ENCODE data around the gene CSF1R. TPM values are rescaled to one million over a fixed set of nuclear protein-coding genes. Genes with fewer than 3 reads are reported as not detected.

Gene CSF1R
- polyA plus RNA-seq, 1 donor from 2014 or later = not detected

DNA sequence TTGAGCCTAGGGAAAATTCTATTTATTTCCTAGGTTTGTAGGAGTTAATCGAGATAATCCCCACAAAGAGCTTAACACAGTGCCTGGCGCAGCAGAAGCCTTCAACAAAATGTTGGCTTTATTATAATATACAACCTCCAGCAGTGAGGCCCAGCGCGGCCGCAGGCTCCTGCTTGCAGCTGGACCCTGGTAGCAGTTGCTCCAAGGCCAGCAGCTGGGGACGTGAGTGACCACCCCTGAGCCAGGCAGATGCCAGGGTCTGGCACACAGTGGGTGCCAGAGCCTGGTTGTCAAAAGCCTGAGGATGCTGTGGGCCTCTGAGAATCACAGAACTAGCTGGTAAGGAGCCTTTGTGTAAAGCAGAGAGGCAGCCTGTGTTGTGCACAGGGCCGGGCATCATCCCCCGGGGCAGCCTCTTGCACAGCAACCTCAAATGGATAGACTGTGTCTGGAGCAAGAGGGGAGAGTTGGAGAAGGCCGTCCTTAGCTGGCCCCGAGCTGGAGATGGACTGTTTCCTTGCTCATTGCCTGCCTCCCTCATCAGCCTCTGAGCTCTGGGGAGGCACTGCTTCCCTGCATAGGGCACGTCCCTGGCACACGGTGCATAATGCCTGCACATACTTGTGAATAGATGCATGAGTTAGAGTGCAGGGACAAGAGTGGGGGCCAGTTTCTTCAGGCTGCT lies 17.3 kb downstream of the CSF1R start (continued):
- TF ChIP-seq EZH2 (IDR thresholded peaks at IDR 0.05; ENCODE audit: borderline replicate concordance, insufficient read depth, low read length, poor library complexity, severe bottlenecking) (no peak), MXI1 (conservative IDR thresholded peaks at IDR 0.05; ENCODE audit: poor library complexity, severe bottlenecking) (no peak)

DNA sequence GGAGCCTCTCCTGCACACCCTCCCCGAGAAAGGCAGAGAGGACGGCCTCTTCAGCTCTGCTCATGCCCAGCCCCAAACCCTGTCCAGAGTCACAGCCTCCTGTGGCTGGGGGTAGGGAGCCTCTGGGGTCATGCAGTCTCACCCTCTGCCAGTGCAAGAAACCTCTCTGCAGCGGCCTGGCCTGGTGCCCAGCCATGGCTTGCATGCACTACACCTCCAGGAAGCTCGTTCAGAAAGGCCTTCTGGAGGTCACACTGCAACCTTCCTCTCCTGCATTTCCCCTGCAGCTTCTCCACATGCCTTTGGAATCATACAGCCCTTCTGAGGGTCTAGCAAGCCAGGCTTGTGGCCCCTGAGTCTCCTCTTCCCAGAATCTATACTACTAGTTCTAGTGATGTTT lies 17.9 kb downstream of the CSF1R start:
- Histone ChIP-seq H2AFZ (ENCODE audit: low read depth, low read length) (no peak overlapping the region), H3K27ac (ENCODE audit: low read length) (no peak overlapping the region)

DNA sequence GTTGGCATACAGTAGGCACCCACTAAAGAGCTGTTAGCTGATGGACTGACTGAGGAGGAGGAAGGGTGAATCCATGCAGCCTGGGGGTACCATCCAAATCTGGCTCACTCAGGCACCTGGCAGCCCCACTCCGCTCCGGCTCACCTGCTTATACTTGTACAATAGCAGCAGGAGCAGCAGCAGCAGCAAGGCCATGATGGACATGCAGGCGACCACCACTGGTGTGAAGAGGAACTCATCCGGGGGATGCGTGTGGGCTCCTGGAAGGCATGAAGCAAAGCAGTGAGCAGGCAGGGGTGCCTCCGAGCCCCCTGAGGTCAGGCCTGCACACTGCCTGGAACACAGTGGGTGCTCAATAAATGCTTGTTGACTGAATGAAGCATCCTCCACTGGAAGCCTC lies 18.3 kb downstream of the CSF1R start:
- no peak overlapping the region for H3K4me3 ChIP-seq (ENCODE audit: low read length)
- no peaks in the 10 kb centered on the region for H3K9me2 ChIP-seq (ENCODE audit: insufficient read depth, low read length)
- no peaks in the 10 kb centered on the region for H3K36me3 ChIP-seq (ENCODE audit: insufficient read depth, low read length)
- H2AFZ ChIP-seq (ENCODE audit: low read depth, low read length) = no peak overlapping the region
- H3K79me2 ChIP-seq (replicated peaks; ENCODE audit: insufficient read depth, low read length) = no peaks in the 10 kb centered on the region
- no peaks in the 10 kb centered on the region for H3K9me3 ChIP-seq (ENCODE audit: low read length)
- H4K20me1 ChIP-seq (ENCODE audit: insufficient read depth) = no peaks in the 10 kb centered on the region
- H3F3A ChIP-seq (ENCODE audit: insufficient read depth, low read length, poor library complexity, severe bottlenecking) = no peaks in the 10 kb centered on the region
- no peaks in the 10 kb centered on the region for H3K27me3 ChIP-seq (ENCODE audit: insufficient read depth, low read depth, low read length)
- H3K4me2 ChIP-seq (ENCODE audit: low read length) = no peak overlapping the region
- H3K27ac ChIP-seq (ENCODE audit: low read length) = no peak overlapping the region
- H3K9ac ChIP-seq (ENCODE audit: low read length) = no peak overlapping the region
- TF ChIP-seq EP300 (conservative IDR thresholded peaks at IDR 0.05; ENCODE audit: poor library complexity, severe bottlenecking) (no peak), POLR2AphosphoS5 (IDR thresholded peaks at IDR 0.05) (no peak), SMC3 (conservative IDR thresholded peaks at IDR 0.05; ENCODE audit: poor library complexity) (no peak), MXI1 (conservative IDR thresholded peaks at IDR 0.05; ENCODE audit: poor library complexity, severe bottlenecking) (no peak), TAF1 (IDR thresholded peaks at IDR 0.05; ENCODE audit: low read depth) (no peak), EZH2 (IDR thresholded peaks at IDR 0.05; ENCODE audit: borderline replicate concordance, insufficient read depth, low read length, poor library complexity, severe bottlenecking) (no peak), RAD21 (conservative IDR thresholded peaks at IDR 0.05) (no peak)
- TF ChIP-seq, protein P1, sequence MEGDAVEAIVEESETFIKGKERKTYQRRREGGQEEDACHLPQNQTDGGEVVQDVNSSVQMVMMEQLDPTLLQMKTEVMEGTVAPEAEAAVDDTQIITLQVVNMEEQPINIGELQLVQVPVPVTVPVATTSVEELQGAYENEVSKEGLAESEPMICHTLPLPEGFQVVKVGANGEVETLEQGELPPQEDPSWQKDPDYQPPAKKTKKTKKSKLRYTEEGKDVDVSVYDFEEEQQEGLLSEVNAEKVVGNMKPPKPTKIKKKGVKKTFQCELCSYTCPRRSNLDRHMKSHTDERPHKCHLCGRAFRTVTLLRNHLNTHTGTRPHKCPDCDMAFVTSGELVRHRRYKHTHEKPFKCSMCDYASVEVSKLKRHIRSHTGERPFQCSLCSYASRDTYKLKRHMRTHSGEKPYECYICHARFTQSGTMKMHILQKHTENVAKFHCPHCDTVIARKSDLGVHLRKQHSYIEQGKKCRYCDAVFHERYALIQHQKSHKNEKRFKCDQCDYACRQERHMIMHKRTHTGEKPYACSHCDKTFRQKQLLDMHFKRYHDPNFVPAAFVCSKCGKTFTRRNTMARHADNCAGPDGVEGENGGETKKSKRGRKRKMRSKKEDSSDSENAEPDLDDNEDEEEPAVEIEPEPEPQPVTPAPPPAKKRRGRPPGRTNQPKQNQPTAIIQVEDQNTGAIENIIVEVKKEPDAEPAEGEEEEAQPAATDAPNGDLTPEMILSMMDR (IDR thresholded peaks at IDR 0.05; ENCODE audit: poor library complexity, severe bottlenecking) = no peak

More for the DNA sequence above, 17.9 kb downstream of the CSF1R start:
- Histone ChIP-seq H4K20me1 (ENCODE audit: insufficient read depth) (no peaks in the 10 kb centered on the region), H3K9ac (ENCODE audit: low read length) (no peak overlapping the region), H3K4me2 (ENCODE audit: low read length) (no peak overlapping the region), H3K9me2 (ENCODE audit: insufficient read depth, low read length) (no peaks in the 10 kb centered on the region), H3K79me2 (replicated peaks; ENCODE audit: insufficient read depth, low read length) (no peaks in the 10 kb centered on the region), H3K27me3 (ENCODE audit: insufficient read depth, low read depth, low read length) (no peaks in the 10 kb centered on the region), H3F3A (ENCODE audit: insufficient read depth, low read length, poor library complexity, severe bottlenecking) (no peaks in the 10 kb centered on the region), H3K36me3 (ENCODE audit: insufficient read depth, low read length) (no peaks in the 10 kb centered on the region), H3K9me3 (ENCODE audit: low read length) (no peaks in the 10 kb centered on the region), H3K4me3 (ENCODE audit: low read length) (no peak overlapping the region)
- TF ChIP-seq RAD21 (conservative IDR thresholded peaks at IDR 0.05) = no peak
- no peak for TF ChIP-seq TAF1 (IDR thresholded peaks at IDR 0.05; ENCODE audit: low read depth)
- TF ChIP-seq EP300 (conservative IDR thresholded peaks at IDR 0.05; ENCODE audit: poor library complexity, severe bottlenecking) = no peak
- TF ChIP-seq, protein P1 (IDR thresholded peaks at IDR 0.05; ENCODE audit: poor library complexity, severe bottlenecking) = no peak
- TF ChIP-seq POLR2AphosphoS5 (IDR thresholded peaks at IDR 0.05) = no peak
- no peak for TF ChIP-seq SMC3 (conservative IDR thresholded peaks at IDR 0.05; ENCODE audit: poor library complexity)
- TF ChIP-seq, protein P2, sequence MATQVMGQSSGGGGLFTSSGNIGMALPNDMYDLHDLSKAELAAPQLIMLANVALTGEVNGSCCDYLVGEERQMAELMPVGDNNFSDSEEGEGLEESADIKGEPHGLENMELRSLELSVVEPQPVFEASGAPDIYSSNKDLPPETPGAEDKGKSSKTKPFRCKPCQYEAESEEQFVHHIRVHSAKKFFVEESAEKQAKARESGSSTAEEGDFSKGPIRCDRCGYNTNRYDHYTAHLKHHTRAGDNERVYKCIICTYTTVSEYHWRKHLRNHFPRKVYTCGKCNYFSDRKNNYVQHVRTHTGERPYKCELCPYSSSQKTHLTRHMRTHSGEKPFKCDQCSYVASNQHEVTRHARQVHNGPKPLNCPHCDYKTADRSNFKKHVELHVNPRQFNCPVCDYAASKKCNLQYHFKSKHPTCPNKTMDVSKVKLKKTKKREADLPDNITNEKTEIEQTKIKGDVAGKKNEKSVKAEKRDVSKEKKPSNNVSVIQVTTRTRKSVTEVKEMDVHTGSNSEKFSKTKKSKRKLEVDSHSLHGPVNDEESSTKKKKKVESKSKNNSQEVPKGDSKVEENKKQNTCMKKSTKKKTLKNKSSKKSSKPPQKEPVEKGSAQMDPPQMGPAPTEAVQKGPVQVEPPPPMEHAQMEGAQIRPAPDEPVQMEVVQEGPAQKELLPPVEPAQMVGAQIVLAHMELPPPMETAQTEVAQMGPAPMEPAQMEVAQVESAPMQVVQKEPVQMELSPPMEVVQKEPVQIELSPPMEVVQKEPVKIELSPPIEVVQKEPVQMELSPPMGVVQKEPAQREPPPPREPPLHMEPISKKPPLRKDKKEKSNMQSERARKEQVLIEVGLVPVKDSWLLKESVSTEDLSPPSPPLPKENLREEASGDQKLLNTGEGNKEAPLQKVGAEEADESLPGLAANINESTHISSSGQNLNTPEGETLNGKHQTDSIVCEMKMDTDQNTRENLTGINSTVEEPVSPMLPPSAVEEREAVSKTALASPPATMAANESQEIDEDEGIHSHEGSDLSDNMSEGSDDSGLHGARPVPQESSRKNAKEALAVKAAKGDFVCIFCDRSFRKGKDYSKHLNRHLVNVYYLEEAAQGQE (IDR thresholded peaks at IDR 0.05; ENCODE audit: borderline replicate concordance) = no peak
- no peak for TF ChIP-seq EZH2 (IDR thresholded peaks at IDR 0.05; ENCODE audit: borderline replicate concordance, insufficient read depth, low read length, poor library complexity, severe bottlenecking)
- TF ChIP-seq MXI1 (conservative IDR thresholded peaks at IDR 0.05; ENCODE audit: poor library complexity, severe bottlenecking) = no peak

Data from neural cell (in vitro differentiated cells).